Breast epithelium (tissue), 4 donors: ENCODE data around the gene JCAD. TPM values are rescaled to one million over a fixed set of nuclear protein-coding genes. Genes with fewer than 3 reads are reported as not detected.
"Not testable (repeated sequence)": the region's sequence is repeated elsewhere in the genome, so short reads cannot be mapped to it uniquely, and the experiment has no call there.

Source experiments
- DNase-seq, 2 donors: peaks; one replicate each; pipeline ENCODE4 v3.0.0-alpha.2; 2019; ENCODE audit warnings: low spot score in 2 of 2
- H3K27ac ChIP-seq, 2 donors: fragments of 200-600 bp; sonication (generic) in 1 of 2; one replicate each; pipeline ENCODE4 v1.5.1; 2016 to 2019; ENCODE audit warnings: mild to moderate bottlenecking in 1 of 2
- H3K27me3 ChIP-seq, 2 donors: fragments of 200-600 bp; sonication (generic) in 1 of 2; one replicate each; pipeline versions ENCODE4 v1.5.1 to v1.6.0; 2017 to 2019; ENCODE audit warnings: control low read depth in 1 of 2, mild to moderate bottlenecking in 1 of 2
- H3K36me3 ChIP-seq: fragments of 200-600 bp; one replicate; pipeline ENCODE4 v1.5.1; 2019
- H3K4me1 ChIP-seq, 2 donors: fragments of 200-600 bp; sonication (generic); one replicate each; pipeline ENCODE4 v1.5.1; 2016 to 2019; ENCODE audit warnings: control low read depth in 1 of 2
- H3K4me3 ChIP-seq, 3 donors: fragments of 200-600 bp; sonication (generic); 1 replicate in 2 of 3; 2 replicates in 1 of 3; pipeline ENCODE4 v1.5.1; 2016 to 2019; ENCODE audit warnings: mild to moderate bottlenecking in 3 of 3, moderate library complexity in 2 of 3
- H3K9me3 ChIP-seq, 2 donors: fragments of 200-600 bp; sonication (generic) in 1 of 2; one replicate each; pipeline ENCODE4 v1.5.1; 2016 to 2019; ENCODE audit warnings: control low read depth in 1 of 2
- CTCF ChIP-seq, 3 donors: fragments of 450-650 bp; IDR thresholded peaks; one replicate each; pipeline ENCODE4 v1.5.1; 2016 to 2017; ENCODE audit warnings: antibody characterized with exemption in 3 of 3, mild to moderate bottlenecking in 3 of 3, moderate library complexity in 3 of 3
- POLR2A ChIP-seq: fragments of 450-650 bp; IDR thresholded peaks from one replicate; pipeline ENCODE4 v1.6.1; 2016; ENCODE audit warnings: antibody characterized with exemption, mild to moderate bottlenecking, moderate library complexity
- POLR2AphosphoS5 ChIP-seq, 3 donors: sonication (generic); formaldehyde crosslinking; IDR thresholded peaks; one replicate each; pipeline ENCODE4 v1.6.1; 2017; ENCODE audit warnings: antibody characterized with exemption in 3 of 3
- intact Hi-C: fragments of 100-400 bp; cut with DNase I; formaldehyde crosslinking; loops from one replicate; pipeline ENCODE4 v1.15.1; 2023; ENCODE audit warnings: low total_unique reads
- total RNA-seq, 3 donors: library from RNA; depleted of rRNA; stranded (reverse); fragments of >200 nt; gene quantifications; one replicate each; pipeline ENCODE4 v1.1.0, GENCODE V29; 2016

Gene JCAD
- total RNA-seq, 3 donors from 2014 or later, result 11.1 to 69.3 (median 16.1) TPM

GRCh38 chr10:30006410-30006809, 53.0 kb downstream of the JCAD start:
- Histone ChIP-seq H3K27me3 (no peaks in the 10 kb centered on the region), H3K4me3 (no peak overlapping the region), H3K4me1 (no peaks in the 10 kb centered on the region), H3K9me3 (no peaks in the 10 kb centered on the region), H3K36me3 (no peaks in the 10 kb centered on the region), H3K27ac (no peak overlapping the region)
- no peak for TF ChIP-seq CTCF (IDR thresholded peaks at IDR 0.05)
- no peak for TF ChIP-seq POLR2AphosphoS5 (IDR thresholded peaks at IDR 0.05)
- no peak for DNase-seq
- intact Hi-C loops, result no loop called here

- H3K27ac ChIP-seq, H3K9me3 ChIP-seq, DNase-seq, H3K4me1 ChIP-seq, H3K4me3 ChIP-seq, H3K27me3 ChIP-seq, intact Hi-C loops, H3K36me3 ChIP-seq: not testable (repeated sequence)
These were observed 54.3 kb downstream of the JCAD start for GRCh38 chr10:30005116-30005515.

- no peak overlapping the region for H3K4me3 ChIP-seq
- TF ChIP-seq POLR2AphosphoS5 (IDR thresholded peaks at IDR 0.05), result peak in 2 of 3 donors; percentile 20 to 32
- TF ChIP-seq CTCF (IDR thresholded peaks at IDR 0.05), result peak; percentile 54 to 73 (median 69)
- no peak for TF ChIP-seq POLR2A
- H3K4me1 ChIP-seq, result no peaks in the 10 kb centered on the region
- H3K36me3 ChIP-seq, result no peaks in the 10 kb centered on the region
- no peaks in the 10 kb centered on the region for H3K27me3 ChIP-seq
- H3K27ac ChIP-seq, result no peak overlapping the region
- peak; percentile 68 to 79 for DNase-seq
- intact Hi-C loops, result no loop called here
- no peaks in the 10 kb centered on the region for H3K9me3 ChIP-seq
These were observed 56.7 kb downstream of the JCAD start for GRCh38 chr10:30002426-30003266.

GRCh38 chr10:30000802-30001571, 58.4 kb downstream of the JCAD start:
- intact Hi-C loops, result no loop called here
- TF ChIP-seq POLR2A, result no peak
- no peak for TF ChIP-seq POLR2AphosphoS5 (IDR thresholded peaks at IDR 0.05)
- no peak for TF ChIP-seq CTCF (IDR thresholded peaks at IDR 0.05)
- no peak for DNase-seq
- Histone ChIP-seq H3K36me3 (no peaks in the 10 kb centered on the region), H3K4me3 (no peak overlapping the region), H3K27ac (peak overlapping the region; percentile 33 to 70), H3K4me1 (no peaks in the 10 kb centered on the region), H3K9me3 (no peaks in the 10 kb centered on the region), H3K27me3 (no peaks in the 10 kb centered on the region)

GRCh38 chr10:29998142-29998808, 61.1 kb downstream of the JCAD start:
- TF ChIP-seq POLR2AphosphoS5 (IDR thresholded peaks at IDR 0.05) (peak in 1 of 3 donors; percentile 16), POLR2A (no peak), CTCF (IDR thresholded peaks at IDR 0.05) (peak; percentile 91 to 95 (median 93))
- no peaks in the 10 kb centered on the region for H3K4me1 ChIP-seq
- H3K4me3 ChIP-seq, result no peak overlapping the region
- no peaks in the 10 kb centered on the region for H3K36me3 ChIP-seq
- intact Hi-C loops, result no loop called here
- H3K27ac ChIP-seq, result no peak overlapping the region
- peak; percentile 54 to 66 for DNase-seq
- no peaks in the 10 kb centered on the region for H3K9me3 ChIP-seq
- no peaks in the 10 kb centered on the region for H3K27me3 ChIP-seq
